C4-2B (cell line): ENCODE results near the gene TPT1.

Experiments
- ZFX ChIP-seq: fragments of 450-650 bp; IDR thresholded peaks from 2 replicates; pipeline ENCODE4 v1.6.1; 2017
- TF ChIP-seq, protein P1 (sequence below): fragments of 450-650 bp; conservative IDR thresholded peaks from 2 replicates; pipeline ENCODE4 v1.5.1; 2017; ENCODE audit warnings: mild to moderate bottlenecking

DNA sequence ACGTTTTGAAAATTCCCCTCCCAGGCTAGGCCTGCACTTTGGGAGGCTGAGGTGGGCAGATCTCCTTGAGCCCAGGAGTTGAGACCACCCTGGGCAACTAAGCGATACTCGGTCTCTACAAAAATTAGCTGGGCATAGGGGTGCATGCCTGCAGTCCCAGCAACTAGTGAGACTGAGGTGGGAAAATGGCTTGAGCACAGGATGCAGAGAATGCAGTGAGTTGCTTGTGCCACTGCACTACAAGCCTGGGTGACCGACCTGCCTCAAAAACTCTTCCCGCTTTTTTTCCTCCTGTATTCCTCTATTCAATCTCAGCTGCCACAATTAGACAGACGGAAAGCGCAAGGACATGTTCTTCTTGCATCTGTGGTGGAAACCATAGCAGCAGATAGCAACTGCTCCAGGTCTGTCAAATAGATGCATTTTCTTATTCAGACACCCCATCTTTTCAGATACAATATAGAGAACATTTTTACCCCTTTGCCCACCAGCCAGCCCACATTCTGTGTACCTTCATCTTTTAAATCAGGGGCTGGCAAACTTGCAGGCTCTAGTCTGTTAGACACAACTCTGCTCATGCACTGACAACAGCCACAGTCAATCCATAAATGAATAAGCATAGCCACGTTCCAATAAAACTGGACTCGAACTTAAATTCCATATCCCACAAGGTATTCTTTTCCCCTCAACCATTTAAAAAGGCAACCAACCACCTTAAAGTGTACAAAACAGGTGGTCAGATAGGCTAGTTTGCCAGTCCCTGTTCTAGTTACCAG is 4.8 kb downstream of the TPT1 start:
- TF ChIP-seq, protein P1, sequence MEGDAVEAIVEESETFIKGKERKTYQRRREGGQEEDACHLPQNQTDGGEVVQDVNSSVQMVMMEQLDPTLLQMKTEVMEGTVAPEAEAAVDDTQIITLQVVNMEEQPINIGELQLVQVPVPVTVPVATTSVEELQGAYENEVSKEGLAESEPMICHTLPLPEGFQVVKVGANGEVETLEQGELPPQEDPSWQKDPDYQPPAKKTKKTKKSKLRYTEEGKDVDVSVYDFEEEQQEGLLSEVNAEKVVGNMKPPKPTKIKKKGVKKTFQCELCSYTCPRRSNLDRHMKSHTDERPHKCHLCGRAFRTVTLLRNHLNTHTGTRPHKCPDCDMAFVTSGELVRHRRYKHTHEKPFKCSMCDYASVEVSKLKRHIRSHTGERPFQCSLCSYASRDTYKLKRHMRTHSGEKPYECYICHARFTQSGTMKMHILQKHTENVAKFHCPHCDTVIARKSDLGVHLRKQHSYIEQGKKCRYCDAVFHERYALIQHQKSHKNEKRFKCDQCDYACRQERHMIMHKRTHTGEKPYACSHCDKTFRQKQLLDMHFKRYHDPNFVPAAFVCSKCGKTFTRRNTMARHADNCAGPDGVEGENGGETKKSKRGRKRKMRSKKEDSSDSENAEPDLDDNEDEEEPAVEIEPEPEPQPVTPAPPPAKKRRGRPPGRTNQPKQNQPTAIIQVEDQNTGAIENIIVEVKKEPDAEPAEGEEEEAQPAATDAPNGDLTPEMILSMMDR = no peak
- TF ChIP-seq ZFX = no peak
